Activated T-cell treated with anti-CD3 and anti-CD28 coated beads, Interleukin-2, amount 50 U/mL, for 4 hours (primary cell): ENCODE data around the gene SAXO2. TPM values are rescaled to one million over a fixed set of nuclear protein-coding genes. Genes with fewer than 3 reads are reported as not detected.
"Not testable (repeated sequence)": the region's sequence is repeated elsewhere in the genome, so short reads cannot be mapped to it uniquely, and the experiment has no call there.

ENCODE experiments used
- ATAC-seq, 2 donors: fragments of 200-7000 bp; cut with Tn5 transposase; one replicate each; pipeline ENCODE4 v1.10.0; 2021
- DNase-seq: peaks from one replicate; pipeline ENCODE4 v3.0.0-alpha.2; 2020
- H3K27me3 Mint-ChIP-seq: one replicate; pipeline ENCODE4 v1.8.0; 2021; ENCODE audit warnings: low read depth, mixed read lengths
- H3K36me3 Mint-ChIP-seq: one replicate; pipeline ENCODE4 v1.8.0; 2022; ENCODE audit warnings: mixed read lengths; ENCODE audit not compliant: insufficient read depth
- H3K4me1 Mint-ChIP-seq: one replicate; pipeline ENCODE4 v1.8.0; 2021; ENCODE audit warnings: low read depth, mixed read lengths
- H3K4me3 Mint-ChIP-seq: one replicate; pipeline ENCODE4 v1.8.0; 2021; ENCODE audit warnings: mild to moderate bottlenecking, moderate library complexity, mixed read lengths
- H3K9me3 Mint-ChIP-seq: one replicate; pipeline ENCODE4 v1.8.0; 2021; ENCODE audit warnings: mixed read lengths
- total RNA-seq, 3 donors: library from RNA; stranded (reverse); gene quantifications; one replicate each; pipeline ENCODE4 v1.2.1, GENCODE V29; 2021

SAXO2 gene
- total RNA-seq, 3 donors from 2014 or later, result 0.41 to 3.4 (median 0.91) TPM

DNA sequence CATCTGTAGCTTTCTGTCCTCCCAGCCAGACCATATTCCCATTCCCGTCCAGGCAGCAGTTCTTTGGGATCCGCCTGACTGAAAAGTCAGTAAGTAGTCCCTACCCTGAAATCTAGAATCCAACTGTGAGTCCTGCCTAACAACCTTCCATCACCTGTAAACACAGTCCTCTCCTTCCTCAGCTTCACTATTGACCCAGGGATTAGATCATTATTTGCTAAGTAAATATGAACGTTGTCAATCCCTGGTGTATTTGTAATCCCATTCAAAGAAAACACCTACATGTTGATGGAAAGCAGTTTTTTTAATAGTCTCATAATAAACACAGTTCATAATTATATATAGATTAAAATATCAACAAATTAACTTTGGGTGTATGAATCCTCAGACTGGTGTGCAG lies 732 bp downstream of the SAXO2 start:
- H3K27me3 Mint-ChIP-seq, result no peaks in the 10 kb centered on the region
- no peak for ATAC-seq
- no peaks in the 10 kb centered on the region for H3K9me3 Mint-ChIP-seq

DNA sequence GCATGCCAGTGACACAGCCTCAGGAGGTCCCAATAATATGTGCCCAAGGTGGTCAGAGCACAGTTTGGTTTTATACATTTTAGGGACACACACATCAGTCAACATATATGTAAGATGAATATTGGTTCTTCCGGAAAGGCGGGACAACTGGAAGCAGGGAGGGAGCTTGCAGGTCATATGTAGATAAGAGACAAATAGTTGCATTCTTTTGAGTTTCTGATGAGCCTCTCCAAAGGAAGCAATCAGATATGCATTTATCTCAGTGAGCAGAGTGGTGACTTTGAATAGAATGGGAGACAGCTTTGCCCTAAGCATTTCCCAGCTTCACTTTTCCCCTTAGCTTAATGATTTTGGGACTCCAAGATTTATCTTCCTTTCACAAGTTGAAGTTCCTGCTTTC lies 4.5 kb downstream of the SAXO2 start:
- DNase-seq, ATAC-seq, H3K4me3 Mint-ChIP-seq, H3K27me3 Mint-ChIP-seq, H3K9me3 Mint-ChIP-seq, H3K36me3 Mint-ChIP-seq: not testable (repeated sequence)
- H3K4me1 Mint-ChIP-seq, result peaks cover 12% of the 10 kb centered on the region

More for the DNA sequence above, 732 bp downstream of the SAXO2 start:
- peaks cover 5% of the 10 kb centered on the region for H3K36me3 Mint-ChIP-seq
- H3K4me1 Mint-ChIP-seq, result peaks cover 29% of the 10 kb centered on the region
- DNase-seq, result no peak
- H3K4me3 Mint-ChIP-seq, result peak overlapping the region; percentile 94

GRCh38 chr15:82268454-82268853 lies 5.8 kb downstream of the SAXO2 start:
- not testable (repeated sequence) for DNase-seq, H3K36me3 Mint-ChIP-seq, H3K9me3 Mint-ChIP-seq, H3K4me3 Mint-ChIP-seq, H3K4me1 Mint-ChIP-seq, H3K27me3 Mint-ChIP-seq, ATAC-seq

- Mint-ChIP-seq H3K27me3 (peaks cover 11% of the 10 kb centered on the region), H3K9me3 (peaks cover 5% of the 10 kb centered on the region), H3K36me3 (peaks cover 7% of the 10 kb centered on the region), H3K4me1 (peaks cover 2% of the 10 kb centered on the region), H3K4me3 (no peak overlapping the region)
- DNase-seq, result no peak
- ATAC-seq, result no peak
Observed at GRCh38 chr15:82272154-82272553, 9.5 kb downstream of the SAXO2 start.

DNA sequence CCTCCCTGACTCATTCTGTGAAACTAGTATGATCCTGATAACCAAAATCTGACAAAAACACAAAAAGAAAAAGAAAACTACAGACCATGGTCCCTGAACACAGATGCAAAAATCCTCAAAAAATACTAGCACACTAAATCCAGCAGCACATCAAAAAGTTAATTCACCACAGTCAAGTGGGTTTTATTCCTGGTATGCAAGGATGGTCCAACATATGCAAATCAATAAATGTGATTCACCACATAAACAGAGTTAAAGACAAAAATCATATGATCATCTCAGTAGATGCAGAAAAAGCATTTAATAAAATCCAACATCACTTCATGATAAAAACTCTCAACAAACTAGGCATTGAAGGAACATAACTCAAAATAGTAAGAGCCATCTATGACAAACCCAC lies 12.8 kb downstream of the SAXO2 start:
- no peak for DNase-seq
- ATAC-seq, result no peak
- H3K36me3 Mint-ChIP-seq, result peaks cover 7% of the 10 kb centered on the region
- H3K9me3 Mint-ChIP-seq, result peaks cover 5% of the 10 kb centered on the region
- peaks cover 11% of the 10 kb centered on the region for H3K27me3 Mint-ChIP-seq
- H3K4me1 Mint-ChIP-seq, result no peaks in the 10 kb centered on the region
- H3K4me3 Mint-ChIP-seq, result no peak overlapping the region

- not testable (repeated sequence) for DNase-seq, H3K36me3 Mint-ChIP-seq, H3K27me3 Mint-ChIP-seq, ATAC-seq, H3K9me3 Mint-ChIP-seq, H3K4me3 Mint-ChIP-seq
- H3K4me1 Mint-ChIP-seq, result peaks cover 15% of the 10 kb centered on the region
Observed at GRCh38 chr15:82281276-82281675, 18.7 kb downstream of the SAXO2 start.

DNA sequence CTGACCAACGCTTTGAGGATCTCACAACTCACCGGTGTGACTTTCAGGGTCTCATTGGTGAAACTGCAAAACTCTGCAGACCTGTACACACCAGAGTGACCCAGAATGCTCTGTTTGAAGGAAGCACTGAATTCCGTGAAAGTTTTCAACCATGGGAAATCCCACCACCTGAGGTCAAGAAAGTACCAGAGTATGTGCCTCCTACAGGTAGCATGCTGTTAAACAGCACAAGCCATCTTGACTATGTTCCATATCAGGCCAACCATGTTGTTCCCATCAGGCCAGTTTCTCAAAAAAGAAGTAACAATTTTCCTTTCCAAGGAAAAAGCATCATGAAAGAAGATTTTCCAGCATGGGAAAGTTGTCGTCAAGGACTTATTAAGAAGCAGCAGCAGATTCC lies 19.8 kb downstream of the SAXO2 start:
- peaks cover 26% of the 10 kb centered on the region for H3K4me1 Mint-ChIP-seq
- H3K4me3 Mint-ChIP-seq, H3K36me3 Mint-ChIP-seq, H3K9me3 Mint-ChIP-seq, DNase-seq, ATAC-seq, H3K27me3 Mint-ChIP-seq: not testable (repeated sequence)

DNA sequence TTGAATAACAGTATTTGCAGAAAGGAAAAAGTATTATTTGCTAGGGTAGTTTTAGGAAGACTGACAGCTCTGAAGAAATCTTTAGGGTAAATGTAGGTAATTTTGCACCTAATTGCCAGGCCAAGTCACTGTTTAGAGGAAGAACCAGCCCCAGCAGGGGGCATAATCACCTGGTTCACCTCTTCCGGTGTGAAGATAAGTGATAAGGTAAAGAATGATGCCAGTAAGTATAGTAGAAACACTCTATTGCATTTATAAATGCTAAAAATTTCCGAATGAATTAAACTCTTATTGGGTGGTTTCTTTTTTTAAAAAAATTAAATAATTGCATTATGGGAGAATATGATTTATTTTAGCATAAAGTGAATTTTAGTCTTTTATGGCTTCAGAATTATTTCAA lies 21.8 kb downstream of the SAXO2 start:
- DNase-seq, ATAC-seq, H3K36me3 Mint-ChIP-seq, H3K4me3 Mint-ChIP-seq, H3K9me3 Mint-ChIP-seq, H3K27me3 Mint-ChIP-seq: not testable (repeated sequence)
- peaks cover 31% of the 10 kb centered on the region for H3K4me1 Mint-ChIP-seq

DNA sequence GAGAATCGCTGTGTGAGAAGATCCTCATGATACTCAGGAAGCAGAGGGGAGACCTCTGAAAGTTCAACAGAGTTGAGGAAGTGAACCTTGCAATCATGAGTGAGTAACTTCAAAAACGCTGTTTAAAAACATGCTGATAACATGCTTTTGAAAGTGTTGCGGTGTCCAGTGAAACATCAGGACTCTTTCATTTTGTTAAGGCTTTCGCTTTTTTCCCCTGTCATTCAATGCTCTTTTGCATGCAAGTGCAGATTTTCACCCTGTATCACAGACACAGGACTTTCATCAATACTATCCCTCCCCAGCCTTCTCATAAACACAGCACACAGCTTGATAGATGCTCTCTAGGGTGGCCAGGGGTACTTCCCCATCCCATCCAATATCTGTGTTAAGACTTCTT lies 23.9 kb downstream of the SAXO2 start:
- peaks cover 38% of the 10 kb centered on the region for H3K4me1 Mint-ChIP-seq
- ATAC-seq, result peak; percentile 84 to 85
- H3K27me3 Mint-ChIP-seq, H3K36me3 Mint-ChIP-seq, DNase-seq: not testable (repeated sequence)
- peak overlapping the region; percentile 42 for H3K4me3 Mint-ChIP-seq
- peaks cover 15% of the 10 kb centered on the region for H3K9me3 Mint-ChIP-seq

GRCh38 chr15:82288202-82288601 lies 25.6 kb downstream of the SAXO2 start:
- H3K27me3 Mint-ChIP-seq, ATAC-seq, H3K4me3 Mint-ChIP-seq, DNase-seq, H3K36me3 Mint-ChIP-seq: not testable (repeated sequence)
- Mint-ChIP-seq H3K4me1 (peaks cover 38% of the 10 kb centered on the region), H3K9me3 (peaks cover 15% of the 10 kb centered on the region)

GRCh38 chr15:82292271-82292670 lies 29.7 kb downstream of the SAXO2 start:
- Mint-ChIP-seq H3K4me3 (no peak overlapping the region), H3K36me3 (no peaks in the 10 kb centered on the region), H3K4me1 (peaks cover 13% of the 10 kb centered on the region), H3K9me3 (peaks cover 15% of the 10 kb centered on the region), H3K27me3 (no peaks in the 10 kb centered on the region)
- no peak for DNase-seq
- ATAC-seq, result no peak

- Mint-ChIP-seq H3K9me3 (peaks cover 8% of the 10 kb centered on the region), H3K4me3 (no peak overlapping the region), H3K27me3 (no peaks in the 10 kb centered on the region), H3K36me3 (no peaks in the 10 kb centered on the region), H3K4me1 (peaks cover 20% of the 10 kb centered on the region)
- DNase-seq (no peak), ATAC-seq (no peak)
Observed at GRCh38 chr15:82294061-82294690, 31.6 kb downstream of the SAXO2 start.

DNA sequence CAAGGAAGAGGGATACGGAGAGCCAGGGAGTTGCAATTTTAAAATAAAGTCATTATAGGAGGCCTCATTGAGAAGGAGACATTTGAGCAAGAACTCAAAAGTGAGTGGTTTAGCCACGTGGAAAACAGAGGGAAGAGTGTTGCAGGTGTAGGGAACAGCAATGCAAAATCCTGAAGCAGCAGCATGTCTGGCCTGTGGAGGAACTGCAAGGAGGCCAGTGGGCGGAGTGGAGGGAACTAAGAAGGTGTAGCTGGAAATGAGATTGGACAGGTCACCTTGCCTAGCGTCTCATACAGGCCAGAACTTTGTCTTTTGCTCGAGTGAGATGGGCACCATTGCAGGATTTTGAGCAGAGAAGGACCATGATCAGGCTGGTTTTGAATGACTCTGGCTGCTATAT lies 34.9 kb downstream of the SAXO2 start:
- H3K4me3 Mint-ChIP-seq, result no peak overlapping the region
- H3K27me3 Mint-ChIP-seq, result no peaks in the 10 kb centered on the region
- no peak for ATAC-seq
- H3K9me3 Mint-ChIP-seq, result no peaks in the 10 kb centered on the region
- DNase-seq, result no peak
- peaks cover 14% of the 10 kb centered on the region for H3K4me1 Mint-ChIP-seq
- H3K36me3 Mint-ChIP-seq, result no peaks in the 10 kb centered on the region

DNA sequence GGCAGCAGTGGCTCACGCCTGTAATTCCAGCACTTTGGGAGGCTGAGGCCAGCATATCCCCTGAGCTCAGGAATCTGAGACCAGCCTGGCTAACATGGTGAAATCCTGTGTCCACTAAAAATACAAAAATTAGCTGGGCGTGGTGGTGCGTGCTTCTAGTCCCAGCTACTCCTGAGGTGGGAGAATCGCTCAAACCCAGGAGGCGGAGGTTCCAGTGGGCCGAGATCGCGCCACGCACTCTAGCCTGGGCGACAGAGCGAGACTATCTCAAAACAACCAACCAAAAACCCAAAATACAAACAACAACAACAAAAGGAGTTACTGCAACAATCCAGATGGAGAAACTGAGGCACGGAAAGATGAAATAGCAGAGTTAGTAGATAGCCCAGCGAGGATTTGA lies 35.4 kb downstream of the SAXO2 start:
- no peaks in the 10 kb centered on the region for H3K9me3 Mint-ChIP-seq
- ATAC-seq (no peak), DNase-seq (no peak)
- no peaks in the 10 kb centered on the region for H3K36me3 Mint-ChIP-seq
- H3K4me1 Mint-ChIP-seq, result peaks cover 14% of the 10 kb centered on the region
- no peaks in the 10 kb centered on the region for H3K27me3 Mint-ChIP-seq
- peak overlapping the region; percentile 46 for H3K4me3 Mint-ChIP-seq

GRCh38 chr15:82298520-82298919 lies 35.9 kb downstream of the SAXO2 start:
- H3K36me3 Mint-ChIP-seq, result no peaks in the 10 kb centered on the region
- peak overlapping the region; percentile 46 for H3K4me3 Mint-ChIP-seq
- peaks cover 14% of the 10 kb centered on the region for H3K4me1 Mint-ChIP-seq
- H3K27me3 Mint-ChIP-seq, result no peaks in the 10 kb centered on the region
- no peaks in the 10 kb centered on the region for H3K9me3 Mint-ChIP-seq
- ATAC-seq (peak; percentile 92 to 93), DNase-seq (peak; percentile 37)
